ENCODE results near the gene RNF207. TPM values are rescaled to one million over a fixed set of nuclear protein-coding genes. Genes with fewer than 3 reads are reported as not detected.

The RNF207 gene
- total RNA-seq, 1 experiment from 2014 or later, result 3.9 TPM

DNA sequence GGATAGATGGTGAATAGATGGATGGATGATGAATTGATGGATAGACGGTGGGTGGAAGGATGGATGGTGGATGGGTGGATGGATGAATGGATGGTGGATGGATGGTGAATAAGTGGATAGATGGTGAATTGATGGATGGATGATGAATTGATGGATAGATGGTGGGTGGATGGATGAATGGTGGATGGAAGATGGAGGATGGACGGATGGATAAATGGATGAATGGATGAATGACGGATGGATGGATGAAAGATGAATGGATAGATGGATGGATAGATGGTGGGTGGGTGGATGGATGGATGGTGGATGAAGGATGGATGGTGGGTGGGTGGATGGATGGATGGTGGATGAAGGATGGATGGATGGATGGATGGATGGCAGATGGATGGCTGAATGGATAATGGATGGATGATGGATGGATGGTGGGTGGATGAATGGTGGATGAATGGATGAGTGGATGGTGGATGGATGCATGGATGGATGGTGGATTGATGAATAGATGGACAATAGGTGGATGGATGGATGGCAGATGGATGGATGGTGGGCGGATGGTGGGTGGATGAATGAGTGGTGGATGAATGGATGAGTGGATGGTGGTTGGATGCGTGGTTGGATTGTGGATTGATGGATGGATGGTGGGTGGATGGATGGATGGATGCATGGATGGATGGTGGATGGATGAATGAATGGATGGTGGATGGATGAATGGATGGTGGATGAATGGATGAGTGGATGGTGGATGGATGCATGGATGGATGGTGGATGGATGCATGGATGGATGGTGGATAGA, 31.1 kb upstream of the RNF207 start:
- DNase-seq (ENCODE audit: low read depth), result no peak

- no peak for DNase-seq (ENCODE audit: low read depth)
Observed at GRCh38 chr1:6175411-6175828, 30.5 kb upstream of the RNF207 start.

DNA sequence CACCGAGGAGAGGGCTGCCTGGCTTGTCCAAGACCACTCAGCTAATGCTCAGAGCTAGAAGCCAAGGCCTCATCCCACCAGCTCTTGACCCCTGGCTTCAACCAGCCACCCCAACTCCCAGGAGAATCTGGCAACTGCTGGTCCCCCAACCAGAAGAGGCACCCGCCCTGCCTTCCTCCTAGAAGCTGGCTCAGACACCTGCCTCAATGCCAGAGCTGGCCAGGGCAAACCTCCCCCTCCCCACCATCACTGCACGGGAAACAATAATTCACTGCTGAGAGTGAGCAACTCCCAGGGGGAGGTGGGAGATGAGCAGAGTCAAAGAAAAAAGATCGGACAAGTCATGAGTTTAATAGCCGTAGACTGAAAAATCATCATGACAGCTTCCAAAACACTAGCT, 29.1 kb upstream of the RNF207 start:
- DNase-seq (ENCODE audit: low read depth), result no peak

GRCh38 chr1:6177681-6178380, 28.1 kb upstream of the RNF207 start:
- DNase-seq (ENCODE audit: low read depth), result no peak

DNA sequence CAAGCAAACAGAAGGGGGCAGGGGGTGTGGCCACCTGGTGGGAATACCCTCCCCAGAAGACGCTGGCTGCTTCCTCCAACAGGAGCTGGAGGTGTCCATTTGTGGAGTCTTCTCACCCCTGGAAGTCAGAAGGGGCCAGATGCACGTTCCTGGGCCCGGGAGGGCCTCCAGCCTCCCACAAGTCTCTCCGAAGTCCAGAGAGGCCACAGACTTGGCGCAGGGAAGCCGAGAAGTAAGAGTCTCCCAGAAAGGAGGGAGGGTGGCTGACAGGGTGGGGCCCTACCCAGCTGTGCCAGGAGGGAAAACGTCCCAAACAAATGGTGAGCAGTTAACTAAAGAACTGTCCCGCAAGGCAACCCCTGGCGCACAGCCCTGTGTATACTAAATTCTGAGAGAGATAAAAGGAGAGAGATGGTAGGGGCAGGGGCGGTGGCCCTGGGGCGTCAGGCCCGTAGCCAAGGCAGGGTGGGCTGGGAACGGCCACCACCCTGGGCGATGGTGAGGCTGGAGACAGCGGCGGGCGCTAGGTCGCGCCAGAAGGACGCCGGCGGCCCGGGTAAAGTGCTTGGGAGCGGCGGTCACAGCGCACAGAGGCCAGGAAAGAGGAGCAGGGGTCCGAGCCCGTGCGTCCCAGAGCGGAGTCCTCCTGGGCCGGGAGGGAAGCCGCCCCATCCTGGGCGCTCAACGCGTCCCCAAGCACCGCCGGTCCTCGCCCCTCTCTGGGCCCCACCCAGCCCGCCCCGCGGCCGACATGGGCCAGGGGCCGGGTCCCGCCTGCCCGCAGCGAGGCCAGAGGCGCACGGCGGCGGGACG, 27.0 kb upstream of the RNF207 start:
- no peak for DNase-seq (ENCODE audit: low read depth)

DNA sequence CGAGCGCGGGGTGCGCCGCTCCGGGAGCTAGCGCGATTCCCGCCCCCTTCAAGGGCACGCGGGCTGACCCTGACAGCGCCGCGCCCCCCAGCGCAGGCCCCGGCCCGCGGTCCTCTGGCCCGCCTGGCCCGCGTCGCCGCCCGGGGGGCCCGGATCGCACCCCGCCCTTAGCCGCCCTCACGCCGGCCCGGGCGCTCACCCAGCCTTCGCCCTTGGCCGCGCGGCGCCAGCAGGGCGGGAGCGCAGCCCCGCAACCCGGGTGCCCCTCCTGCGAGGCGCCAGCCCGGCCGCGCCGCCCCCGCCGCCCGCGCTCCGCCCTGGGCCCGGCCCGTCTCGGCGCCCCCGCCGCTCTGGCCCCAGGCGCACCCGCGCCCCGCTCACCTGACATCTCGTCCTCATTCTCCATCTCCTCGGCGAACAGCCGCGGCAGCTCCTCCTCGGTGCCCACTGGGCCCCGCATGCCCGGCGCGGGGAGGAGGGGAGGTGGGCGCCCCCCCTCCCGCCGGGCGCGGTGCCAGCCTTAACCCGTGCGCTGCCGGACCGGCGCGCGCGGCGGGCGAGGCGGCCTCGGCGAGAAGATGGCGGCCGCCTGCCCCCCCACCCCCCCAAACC, 26.2 kb upstream of the RNF207 start:
- DNase-seq (ENCODE audit: low read depth), result no peak

DNA sequence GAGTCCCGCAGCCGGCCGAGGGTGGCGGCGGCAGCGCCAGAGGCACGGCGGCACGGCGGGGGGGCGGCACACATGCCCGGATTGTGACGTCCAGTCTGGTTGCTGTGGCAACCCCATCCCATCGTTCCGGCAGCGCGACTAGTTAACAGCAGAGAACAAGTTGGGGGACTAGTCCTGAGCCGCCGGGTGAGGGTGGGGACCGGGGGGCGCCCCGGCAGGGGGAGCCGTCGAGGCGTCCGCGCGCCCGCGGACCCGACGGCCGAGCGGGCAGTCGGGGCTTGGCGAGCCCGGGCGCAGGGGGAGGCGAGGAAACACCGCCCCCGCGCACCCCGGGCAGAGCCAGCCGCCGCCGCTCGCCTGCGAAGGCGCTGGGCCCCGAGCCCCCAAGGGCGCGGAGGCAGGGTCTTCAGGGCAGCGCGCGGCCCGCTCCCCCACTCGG, 25.6 kb upstream of the RNF207 start, which contains the start of gene CHD5:
CHD5 (minus strand) TSS at position 54 of the 439 bp plus-strand sequence. CDS start 298 bp downstream, outside the sequence.
- peak; percentile 25 for DNase-seq (ENCODE audit: low read depth)

DNA sequence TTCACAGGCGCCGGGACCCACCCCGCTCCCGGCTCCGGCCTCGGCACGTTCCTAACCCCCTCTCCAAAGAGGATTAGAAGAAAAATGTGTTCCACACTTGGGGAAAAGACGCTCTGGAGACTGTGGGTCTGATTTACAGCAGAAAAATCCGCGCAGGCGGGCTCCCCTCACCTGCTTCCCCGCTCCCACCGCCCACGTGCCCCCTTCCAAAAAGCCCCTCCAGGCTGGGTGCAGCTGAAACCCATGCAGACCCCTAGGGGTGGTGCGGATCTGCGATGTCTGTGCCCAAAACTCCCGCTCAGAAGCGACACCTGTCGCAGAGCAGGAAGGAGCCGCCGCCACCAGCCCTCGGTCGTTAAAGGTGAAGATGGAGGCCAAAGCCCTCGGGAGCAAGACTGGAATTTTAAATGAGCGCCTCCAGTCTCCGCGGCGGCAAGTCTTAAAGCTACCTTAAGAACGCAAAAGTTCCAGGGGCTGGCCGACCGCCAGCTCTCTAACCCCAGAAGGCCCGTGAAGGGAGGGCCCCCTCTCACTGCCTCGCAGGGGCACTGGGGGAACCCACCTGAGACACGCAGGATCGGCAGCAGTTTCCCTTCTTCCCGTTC, 25.1 kb upstream of the RNF207 start:
- DNase-seq (ENCODE audit: low read depth), result no peak

GRCh38 chr1:6181347-6181770, 24.6 kb upstream of the RNF207 start:
- DNase-seq (ENCODE audit: low read depth), result peak; percentile 37

DNA sequence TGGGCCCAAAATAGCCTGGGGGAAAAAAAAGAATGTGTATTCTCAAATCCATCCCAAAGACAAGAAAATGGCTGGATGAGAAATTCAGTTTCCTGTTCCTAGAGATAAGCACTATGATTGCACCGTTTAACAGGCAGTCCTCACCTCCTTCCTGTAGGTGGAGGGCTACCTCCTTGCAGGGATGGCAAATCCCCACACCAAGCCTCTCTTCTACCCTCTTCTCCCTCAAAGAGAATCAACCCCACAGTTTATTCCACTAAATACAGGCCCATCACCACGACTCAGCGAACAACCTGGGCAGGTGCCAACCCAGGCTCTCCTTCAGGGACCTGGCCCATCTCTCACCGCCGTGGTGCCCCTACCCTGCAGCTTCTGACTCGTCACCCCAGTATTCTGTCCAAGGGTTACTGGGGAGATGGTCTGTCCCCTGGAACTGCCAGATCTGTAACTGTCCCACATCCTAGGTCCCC, 22.4 kb upstream of the RNF207 start:
- DNase-seq (ENCODE audit: low read depth), result peak; percentile 57

- DNase-seq (ENCODE audit: low read depth), result no peak
Observed at GRCh38 chr1:6184083-6184783, 21.7 kb upstream of the RNF207 start.

DNA sequence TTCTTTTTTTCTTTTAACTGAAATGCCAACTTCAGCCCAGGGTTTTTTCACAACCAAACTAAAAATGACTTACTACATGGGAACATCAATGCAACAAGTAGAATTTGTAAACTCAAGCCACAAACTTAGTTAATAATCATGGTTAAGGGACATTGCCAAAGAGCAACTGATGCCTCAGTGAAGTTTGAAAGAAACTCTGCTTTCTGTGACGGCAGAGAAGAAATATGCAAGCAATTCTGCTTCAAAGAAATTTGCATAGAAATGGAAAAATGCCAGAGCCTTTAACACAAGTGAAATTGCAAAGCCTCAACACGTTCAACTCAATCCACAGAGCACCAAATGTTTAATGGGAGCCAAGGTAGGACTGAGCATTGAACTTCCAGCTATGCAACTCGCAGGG, 20.8 kb upstream of the RNF207 start:
- DNase-seq (ENCODE audit: low read depth), result peak; percentile 73

- DNase-seq (ENCODE audit: low read depth), result peak; percentile 45
Observed at GRCh38 chr1:6185635-6186382, 20.1 kb upstream of the RNF207 start.

DNA sequence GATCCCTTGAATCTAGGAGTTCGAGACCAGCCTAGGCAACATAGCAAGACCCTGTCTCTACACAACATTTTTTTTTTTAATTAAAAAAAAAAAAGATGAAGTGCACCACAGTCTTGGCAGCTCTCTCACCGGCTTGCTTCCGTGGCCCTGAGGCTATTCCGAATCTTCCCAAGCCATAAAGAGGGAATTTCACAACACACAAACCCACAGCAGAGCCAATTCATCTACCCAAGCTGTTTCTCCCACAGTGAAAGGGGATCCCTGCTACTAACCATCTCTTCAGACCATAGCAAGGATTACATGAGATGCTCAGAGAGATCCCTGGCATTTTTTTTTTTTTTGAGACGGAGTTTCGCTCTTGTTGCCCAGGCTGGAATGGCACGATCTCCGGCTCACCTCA, 17.5 kb upstream of the RNF207 start:
- DNase-seq (ENCODE audit: low read depth), result peak; percentile 47

DNA sequence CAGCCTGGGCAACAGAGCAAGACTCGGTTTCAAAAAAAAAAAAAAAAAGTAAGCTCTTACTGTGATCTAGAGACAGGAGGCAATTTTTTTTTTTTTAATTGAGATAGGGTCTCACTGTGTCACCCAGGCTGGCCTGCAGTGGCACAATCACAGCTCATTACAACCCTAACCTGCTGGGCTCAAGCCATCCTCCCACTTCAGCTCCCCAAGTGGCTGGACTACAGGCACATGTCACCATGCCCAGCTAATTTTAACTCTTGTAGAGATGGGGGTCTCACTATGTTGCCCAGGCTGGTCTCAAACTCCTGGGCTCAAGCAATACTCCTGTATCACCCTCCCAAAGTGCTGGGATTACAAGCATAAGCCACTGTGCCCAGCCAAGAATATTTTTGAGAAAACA, 14.0 kb upstream of the RNF207 start:
- DNase-seq (ENCODE audit: low read depth), result no peak

- DNase-seq (ENCODE audit: low read depth), result no peak
Observed at GRCh38 chr1:6197746-6198427, 8.0 kb upstream of the RNF207 start.

DNA sequence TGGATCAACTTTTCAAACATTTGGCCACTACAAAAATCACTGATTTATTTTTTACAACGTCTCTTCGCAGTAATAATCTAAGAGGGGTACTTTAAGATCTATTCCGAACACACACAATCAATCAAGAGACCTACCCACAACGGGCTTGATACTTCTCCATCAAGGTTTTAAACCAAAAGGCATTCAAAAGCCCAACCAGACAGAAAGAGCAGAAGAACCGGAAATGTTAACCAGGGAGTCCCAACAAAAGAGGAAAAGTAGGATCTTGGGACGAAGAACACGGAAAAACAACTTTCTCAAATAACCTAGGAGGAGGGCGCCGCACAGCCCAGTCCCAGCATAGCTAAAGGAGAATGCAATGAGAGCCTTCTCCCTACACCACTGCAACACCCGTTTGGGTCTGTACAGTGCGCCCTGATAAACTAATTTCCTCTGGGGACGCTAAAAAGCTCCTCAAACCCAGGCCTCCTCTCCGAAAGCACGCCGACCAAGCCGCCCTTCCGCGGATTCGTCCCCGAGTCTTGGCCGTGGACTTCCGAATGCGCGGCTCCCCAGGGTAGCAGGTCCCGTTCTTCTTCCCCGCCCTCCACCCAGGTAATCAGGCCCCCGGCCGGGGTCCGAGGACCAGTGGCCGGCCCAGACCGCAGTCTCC, 7.1 kb upstream of the RNF207 start:
- DNase-seq (ENCODE audit: low read depth), result no peak

DNA sequence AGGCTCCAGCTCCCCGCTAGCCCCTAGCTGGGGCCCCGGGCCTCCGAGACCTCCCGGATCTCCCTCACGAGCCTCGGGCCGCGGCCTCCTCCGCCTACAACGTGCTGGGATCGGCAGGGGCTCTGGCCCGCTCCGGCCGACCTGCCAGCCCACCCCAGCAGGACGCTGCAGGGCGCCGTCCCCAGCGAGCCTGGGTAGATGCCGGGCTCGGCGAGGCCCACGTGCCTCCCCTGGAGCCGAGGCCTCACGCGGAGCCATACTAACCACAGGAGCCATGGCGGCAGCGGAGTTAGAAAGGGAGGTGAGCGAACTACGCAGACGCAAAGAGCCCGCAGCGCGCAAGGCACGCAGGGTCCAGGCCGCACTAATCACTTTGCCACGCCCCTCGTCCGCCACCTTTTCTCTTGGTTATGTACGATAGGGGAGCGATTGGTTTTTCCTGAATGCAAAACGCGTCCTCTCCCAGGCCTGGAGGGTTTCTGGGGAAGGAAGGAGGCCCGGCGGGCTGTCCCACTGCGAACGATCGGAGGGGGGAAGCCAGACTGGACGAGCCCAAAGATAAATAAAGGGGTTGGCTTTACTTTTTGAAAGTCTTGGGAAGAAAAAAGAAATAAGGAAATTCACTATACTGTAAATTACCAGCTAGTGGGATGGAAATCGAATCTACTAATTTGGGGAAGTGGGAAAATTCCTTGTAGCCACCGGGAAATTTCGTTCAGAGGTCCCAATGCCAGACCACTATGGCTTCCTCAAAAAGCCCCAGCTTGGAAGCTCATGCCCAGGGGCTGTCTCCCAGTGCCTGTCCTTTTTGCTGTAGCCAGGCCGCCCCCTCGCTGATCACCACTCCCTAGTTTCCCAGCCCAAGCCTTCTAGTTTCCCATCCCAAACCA, 6.4 kb upstream of the RNF207 start, which contains the start of gene RPL22:
RPL22 (minus strand) TSS at position 298 of the 890 bp plus-strand sequence; CDS start at position 276, 22 bp downstream.
- peak; percentile 100 for DNase-seq (ENCODE audit: low read depth)
